LHCN-M2 (cell line): ENCODE data around the gene THAP4. TPM values are rescaled to one million over a fixed set of nuclear protein-coding genes. Genes with fewer than 3 reads are reported as not detected.

Source experiments
- DNase-seq: peaks from one replicate; pipeline ENCODE4 v3.0.0-alpha.2; 2012; ENCODE audit warnings: low read depth
- total RNA-seq: library from RNA; depleted of rRNA; stranded (reverse); fragments of >200 nt; gene quantifications from 2 replicates; pipeline ENCODE4 v1.2.3, GENCODE V29; 2014

Gene THAP4
- total RNA-seq, 1 experiment from 2014 or later, result 63.5 TPM

GRCh38 chr2:241640165-241640795 is 3.3 kb upstream of the THAP4 start:
- DNase-seq, result no peak

DNA sequence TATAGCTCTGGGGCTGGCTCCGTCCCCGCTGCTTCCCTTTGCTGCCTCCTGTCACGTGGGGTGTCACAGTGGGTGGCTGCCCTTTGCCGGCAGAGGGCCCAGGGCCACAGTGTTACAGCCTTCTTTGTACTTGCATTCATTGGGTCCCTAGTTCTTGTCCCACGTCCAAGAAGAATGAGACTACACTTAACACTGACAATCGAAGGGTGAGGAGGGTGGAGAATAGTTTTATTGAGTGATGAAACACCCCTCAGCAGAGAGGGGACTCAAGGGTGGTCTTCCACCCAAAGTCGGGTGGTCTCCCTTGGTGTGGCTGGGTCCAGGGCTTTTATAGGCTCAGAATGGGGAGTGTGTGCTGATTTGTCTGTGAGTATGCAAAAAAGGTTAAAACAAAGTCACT is 2.4 kb upstream of the THAP4 start:
- DNase-seq, result no peak

DNA sequence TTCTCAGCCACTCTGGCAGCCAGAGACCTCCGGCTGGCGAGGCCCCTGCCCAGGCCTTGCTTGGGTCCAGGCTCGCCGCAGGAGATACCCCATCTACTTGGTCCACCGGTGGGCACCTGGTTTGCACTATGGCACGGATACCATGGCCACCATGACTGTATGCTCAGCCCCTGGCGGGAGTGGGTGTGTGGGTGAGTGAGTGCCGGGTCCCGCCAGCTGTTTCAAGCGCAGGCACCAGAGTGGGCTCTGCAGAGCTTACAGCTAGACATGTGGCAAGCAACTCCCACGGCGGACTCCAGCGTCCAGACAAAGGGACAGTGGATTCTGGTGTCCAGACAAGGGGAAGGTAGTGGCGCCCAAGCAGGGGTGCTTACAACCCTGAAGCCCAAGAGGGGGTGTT is 2.0 kb upstream of the THAP4 start:
- no peak for DNase-seq

GRCh38 chr2:241637795-241638660 is 1.1 kb upstream of the THAP4 start:
- DNase-seq, result no peak

DNA sequence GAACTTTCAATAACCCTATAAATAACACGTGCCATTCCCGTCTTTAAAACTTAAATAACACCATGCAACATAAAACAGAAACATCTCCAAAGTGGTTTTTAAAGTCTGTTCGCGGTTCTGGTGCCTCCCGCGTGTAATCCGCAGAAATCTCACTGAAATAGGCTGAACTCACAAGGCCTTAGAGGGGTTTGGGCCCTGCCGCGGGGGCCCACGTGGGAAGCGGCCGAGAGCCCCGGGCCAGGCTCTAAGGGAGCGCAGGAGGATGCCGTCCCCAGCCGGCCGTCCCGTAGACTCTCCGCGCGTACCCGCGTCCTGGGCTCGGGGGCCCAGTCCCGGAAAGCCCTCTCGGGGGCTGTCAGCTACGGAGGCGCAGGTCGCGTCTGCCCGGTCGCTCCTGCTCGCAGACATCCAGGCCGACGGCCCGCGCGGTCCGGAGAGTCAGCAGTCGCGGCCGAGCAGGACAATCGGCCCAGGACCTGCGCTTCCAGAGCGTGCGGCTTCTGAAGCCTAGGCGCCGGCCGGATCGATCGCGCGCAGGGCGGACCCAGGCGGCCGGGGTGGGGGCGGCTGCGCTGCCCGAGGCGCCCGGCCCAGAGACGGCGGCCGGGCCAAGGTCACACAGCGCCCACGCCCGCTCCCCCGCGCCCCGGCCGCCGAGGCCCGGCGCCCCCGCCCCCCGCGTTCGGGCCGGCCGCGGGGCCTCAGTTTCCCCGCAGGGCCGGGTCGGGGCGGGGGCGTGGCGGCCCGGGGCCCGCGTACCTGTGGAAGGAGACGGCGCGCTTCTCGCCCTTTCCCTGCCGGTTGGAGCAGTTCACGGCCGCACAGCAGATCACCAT is 558 bp downstream of the THAP4 start:
- peak; percentile 40 for DNase-seq

- no peak for DNase-seq
These were observed 1.2 kb downstream of the THAP4 start for GRCh38 chr2:241635756-241636155.

DNA sequence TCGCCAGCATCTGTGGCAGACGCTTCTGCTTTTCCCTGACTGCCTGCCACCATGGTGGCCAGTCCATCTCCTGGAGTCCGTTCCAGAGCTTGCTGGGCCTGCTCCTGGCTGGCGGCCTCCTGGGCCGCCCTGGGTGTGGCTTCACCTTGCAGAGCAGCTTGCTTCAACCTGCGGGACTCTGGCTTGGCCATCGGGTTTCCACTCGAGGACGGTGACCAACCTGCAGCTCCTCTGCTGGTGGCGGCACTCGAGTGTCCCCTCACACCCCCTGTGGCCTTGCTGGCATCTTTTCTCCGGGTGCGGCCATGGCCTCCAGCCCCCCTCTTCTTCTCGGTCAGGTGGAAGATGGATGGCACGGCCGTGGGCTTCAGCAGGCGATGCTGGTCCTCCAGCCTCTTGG is 3.4 kb downstream of the THAP4 start:
- no peak for DNase-seq

GRCh38 chr2:241632478-241633325 is 4.3 kb downstream of the THAP4 start:
- DNase-seq, result no peak

DNA sequence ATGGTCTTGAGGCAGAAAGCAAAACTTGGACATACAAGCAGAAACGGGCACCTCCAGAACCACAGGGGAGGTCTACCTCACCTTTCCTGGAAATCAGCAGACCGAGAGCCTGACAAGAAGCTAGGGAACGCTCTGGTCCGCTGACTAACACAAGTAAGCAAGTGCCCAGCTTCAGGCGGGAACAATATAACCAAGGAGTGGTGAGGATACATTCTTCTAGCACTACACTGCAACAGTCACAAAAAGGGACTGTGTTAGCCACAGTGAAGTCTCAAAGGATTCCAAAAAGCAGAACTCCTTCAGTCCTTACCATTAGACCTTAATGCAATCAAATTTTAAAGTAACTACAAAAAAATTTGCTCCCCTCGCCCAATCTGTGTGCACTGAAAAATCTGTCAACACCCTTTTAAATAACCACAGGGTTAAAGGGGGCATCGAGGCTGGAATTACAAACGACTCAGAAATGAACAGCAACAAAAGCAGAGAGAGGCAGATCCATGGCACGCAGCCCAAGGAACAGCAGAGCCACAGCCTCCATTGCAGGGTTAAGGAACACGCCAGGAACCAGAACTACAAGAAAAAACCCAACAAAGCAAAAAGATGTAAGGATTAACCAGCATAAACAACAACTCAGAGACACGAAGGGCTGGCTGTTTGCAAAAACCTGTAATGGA is 7.1 kb downstream of the THAP4 start:
- DNase-seq, result no peak

GRCh38 chr2:241627675-241628074 is 9.3 kb downstream of the THAP4 start:
- DNase-seq, result no peak

- no peak for DNase-seq
These were observed 16.6 kb downstream of the THAP4 start for GRCh38 chr2:241620419-241620769.

GRCh38 chr2:241619597-241620418 is 17.1 kb downstream of the THAP4 start:
- DNase-seq, result no peak

- DNase-seq, result no peak
These were observed 18.1 kb downstream of the THAP4 start for GRCh38 chr2:241618829-241619228.

- no peak for DNase-seq
These were observed 18.6 kb downstream of the THAP4 start for GRCh38 chr2:241618296-241618805.

GRCh38 chr2:241617431-241618154 is 19.4 kb downstream of the THAP4 start:
- no peak for DNase-seq

DNA sequence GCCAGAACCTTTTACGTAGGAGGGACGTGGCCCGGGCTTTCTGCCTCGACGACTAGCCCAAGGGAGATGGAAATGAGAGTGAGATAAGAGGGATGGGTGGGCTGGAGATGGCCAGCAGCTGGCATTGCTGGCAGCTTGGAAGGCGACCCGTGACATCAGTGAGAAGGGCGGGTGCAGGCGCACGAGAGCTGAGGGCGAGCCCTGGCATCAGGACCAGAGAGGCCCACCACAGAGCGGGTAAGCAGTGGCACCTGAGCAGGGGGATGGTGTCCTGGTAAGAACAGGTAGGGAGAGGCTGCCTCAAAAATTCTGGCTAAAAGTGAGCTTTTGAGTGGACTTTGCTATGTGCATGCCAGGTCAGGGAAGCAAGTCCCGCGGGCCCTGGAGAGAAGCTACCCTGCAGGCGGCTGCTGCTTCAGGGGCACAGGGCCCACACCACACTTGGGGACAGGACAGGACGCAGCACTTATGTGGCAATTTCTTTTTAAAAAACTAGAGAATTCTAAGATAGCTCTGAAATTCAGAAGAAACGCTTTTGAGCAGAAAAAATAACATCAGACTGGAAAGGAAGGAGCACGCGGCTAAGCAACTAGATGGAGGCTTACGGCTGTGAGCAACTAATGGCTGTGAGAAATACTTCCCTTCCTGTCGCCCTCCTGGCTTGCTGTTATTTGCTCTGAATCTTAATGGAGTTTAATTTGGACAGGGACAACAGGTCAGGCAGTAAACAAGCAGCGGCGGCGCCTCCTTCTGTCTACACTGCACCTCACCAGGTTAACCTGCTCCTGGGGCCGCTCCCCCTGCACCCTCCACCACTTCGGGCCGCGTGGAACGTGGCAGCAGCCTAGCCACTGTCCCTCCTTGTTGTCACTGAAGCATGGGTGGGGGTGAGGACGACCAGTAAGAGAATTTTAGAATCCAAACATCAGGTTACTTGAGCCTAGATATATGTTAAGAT is 20.5 kb downstream of the THAP4 start:
- DNase-seq, result no peak

GRCh38 chr2:241615522-241616052 is 21.4 kb downstream of the THAP4 start:
- DNase-seq, result no peak

GRCh38 chr2:241615041-241615440 is 21.9 kb downstream of the THAP4 start:
- DNase-seq, result no peak
